Activated gamma-delta T cell treated with anti-CD3 and anti-CD28 coated beads, Interleukin-2, amount 50 U/mL, for 16 hours (primary cell): ENCODE measurements around the gene ADORA2B.
"Not testable (repeated sequence)": the region's sequence is repeated elsewhere in the genome, so short reads cannot be mapped to it uniquely, and the experiment has no call there.

Experiments used
- DNase-seq: peaks from one replicate; pipeline ENCODE4 v3.0.0-alpha.2; 2020; ENCODE audit warnings: low read depth

ADORA2B gene

DNA sequence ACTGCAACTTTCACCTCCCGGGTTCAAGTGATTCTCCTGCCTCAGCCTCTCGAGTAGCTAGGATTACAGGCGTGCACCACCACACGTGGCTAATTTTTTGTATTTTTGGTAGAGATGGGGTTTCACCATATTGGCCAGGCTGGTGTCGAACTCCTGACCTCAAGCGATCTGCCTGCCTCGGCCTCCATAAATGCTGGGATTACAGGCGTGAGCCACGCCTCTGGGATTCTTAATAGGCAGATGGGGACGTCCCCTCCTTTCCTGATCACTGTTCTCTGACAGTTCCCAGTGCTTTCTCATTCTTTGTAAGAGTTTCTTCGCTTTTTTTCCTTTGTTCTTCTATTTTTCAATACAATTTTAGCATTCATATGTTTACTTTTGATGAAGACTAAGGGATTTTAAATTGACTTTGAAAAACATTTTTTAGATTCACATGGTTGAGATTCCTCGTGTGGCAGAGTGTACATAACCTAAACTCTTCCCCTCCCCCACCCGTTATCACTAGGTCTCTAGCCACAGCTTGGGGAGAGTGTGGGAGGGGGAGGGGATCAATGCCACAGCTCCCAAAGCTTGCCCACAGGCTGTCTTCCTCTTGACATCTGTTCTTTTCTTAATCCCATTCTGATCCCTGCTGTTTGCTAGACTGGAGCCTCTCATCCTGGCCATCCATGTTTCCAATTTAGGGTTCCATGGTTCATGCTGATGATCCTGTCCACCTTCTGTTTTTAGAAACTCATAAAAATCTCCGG is 11.0 kb downstream of the ADORA2B start:
- DNase-seq: no peak

DNA sequence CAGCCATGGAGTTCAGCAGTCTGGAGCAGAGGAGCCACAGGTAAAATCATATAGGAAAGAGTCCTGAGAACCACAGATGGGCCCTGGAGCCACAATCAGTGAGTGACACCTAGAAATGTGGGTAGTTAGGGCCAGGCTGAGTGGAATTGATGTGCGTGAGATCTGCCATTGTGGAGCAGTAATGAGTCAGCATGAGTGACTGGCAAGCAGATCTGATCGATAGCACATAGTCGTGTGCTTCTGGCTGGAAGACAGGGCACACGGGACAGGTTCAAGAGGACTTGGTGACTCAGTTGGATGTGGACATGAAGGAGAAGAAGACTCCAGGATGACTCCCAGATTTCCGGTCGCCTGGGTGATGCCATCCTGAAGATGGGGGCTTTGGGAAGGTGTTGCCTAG is 12.3 kb downstream of the ADORA2B start:
- DNase-seq: no peak

DNA sequence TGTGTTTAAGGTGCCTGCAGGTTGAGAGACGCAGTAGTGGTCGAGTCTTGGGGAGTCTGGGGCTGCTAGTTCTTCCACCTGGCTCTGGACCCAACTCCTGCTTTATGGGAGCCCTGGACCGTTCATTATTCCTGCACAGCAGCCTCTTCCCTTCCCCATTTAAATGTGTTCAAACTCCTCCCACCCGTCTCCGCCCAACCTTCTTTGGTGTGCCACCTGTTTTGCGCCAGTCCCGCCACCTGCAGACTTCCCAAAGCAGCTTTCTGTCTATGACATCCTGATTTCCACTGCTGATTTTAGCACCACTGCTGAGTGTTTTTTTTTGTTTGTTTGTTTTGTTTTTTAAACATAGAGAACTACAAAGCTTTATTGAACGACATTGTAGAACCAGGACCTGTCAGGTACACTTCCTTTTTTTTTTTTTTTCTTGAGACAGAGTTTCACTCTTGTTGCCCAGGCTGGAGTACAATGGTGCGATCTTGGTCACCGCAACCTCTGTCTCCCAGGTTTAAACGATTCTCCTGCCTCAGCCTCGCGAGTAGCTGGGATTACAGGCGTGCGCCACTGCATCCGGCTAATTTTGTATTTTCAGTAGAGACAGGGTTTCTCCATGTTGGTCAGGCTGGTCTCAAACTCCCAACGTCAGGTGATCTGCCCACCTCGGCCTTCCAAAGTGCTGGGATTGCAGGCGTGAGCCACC is 12.8 kb downstream of the ADORA2B start:
- no peak for DNase-seq

DNA sequence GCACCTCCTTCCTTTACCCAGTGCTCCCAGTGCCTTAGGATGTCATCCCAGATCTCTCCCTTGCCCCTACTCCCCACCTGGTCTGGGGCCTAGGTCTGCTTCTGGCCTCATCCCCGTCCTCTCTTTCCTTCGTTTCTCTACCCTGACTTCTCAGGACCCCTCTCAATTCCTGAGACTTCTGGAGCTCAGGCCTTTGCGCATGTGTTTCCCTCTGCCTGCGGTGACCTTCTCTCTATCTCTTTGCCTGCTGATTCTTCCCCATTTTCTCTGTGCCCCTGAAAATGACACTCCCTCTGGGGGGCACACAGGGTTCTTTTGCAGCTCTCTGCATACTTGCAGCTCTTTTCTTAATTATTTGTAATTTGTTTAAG is 13.5 kb downstream of the ADORA2B start:
- DNase-seq: no peak

DNA sequence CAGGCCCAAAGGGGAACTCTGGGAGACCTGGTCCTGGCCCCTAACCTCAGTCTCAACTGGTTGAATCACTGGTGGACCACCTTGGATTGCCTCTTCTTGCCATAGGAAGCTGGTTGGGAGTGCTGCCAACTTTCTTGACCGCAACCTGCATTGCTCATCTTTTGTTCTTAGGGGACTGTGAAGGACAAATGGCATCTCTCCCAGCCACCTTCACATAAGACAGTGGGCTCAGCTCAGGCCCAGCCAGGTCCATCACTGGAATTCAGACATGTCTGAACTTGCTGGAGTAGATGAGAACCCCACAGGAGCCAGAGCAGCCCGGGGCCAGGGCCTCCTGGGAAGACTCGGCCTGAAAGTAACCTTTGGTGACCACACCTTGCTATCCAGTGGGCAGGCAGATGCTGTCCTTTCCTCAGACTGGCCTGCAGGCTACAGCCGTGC is 18.8 kb downstream of the ADORA2B start:
- no peak for DNase-seq

DNA sequence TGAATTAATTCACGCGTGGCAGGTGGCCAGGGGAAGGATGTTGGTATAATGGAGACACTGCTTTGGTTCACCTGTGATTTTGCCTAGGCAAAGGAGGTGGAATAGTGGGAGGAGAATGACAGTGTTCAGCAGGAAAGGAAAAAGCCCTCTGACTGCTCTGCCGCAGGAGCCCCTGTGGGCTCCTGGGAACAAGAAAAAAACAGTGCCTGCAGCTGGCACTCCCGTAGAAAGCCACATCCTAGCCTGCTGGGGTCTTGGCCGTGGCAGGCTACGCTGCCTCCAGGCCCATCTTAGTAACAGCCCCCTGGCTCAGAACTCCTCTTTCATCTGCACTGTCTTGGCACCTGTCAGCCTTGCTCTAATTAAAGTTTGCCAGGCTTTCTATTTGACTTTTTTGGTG is 20.6 kb downstream of the ADORA2B start:
- no peak for DNase-seq

DNA sequence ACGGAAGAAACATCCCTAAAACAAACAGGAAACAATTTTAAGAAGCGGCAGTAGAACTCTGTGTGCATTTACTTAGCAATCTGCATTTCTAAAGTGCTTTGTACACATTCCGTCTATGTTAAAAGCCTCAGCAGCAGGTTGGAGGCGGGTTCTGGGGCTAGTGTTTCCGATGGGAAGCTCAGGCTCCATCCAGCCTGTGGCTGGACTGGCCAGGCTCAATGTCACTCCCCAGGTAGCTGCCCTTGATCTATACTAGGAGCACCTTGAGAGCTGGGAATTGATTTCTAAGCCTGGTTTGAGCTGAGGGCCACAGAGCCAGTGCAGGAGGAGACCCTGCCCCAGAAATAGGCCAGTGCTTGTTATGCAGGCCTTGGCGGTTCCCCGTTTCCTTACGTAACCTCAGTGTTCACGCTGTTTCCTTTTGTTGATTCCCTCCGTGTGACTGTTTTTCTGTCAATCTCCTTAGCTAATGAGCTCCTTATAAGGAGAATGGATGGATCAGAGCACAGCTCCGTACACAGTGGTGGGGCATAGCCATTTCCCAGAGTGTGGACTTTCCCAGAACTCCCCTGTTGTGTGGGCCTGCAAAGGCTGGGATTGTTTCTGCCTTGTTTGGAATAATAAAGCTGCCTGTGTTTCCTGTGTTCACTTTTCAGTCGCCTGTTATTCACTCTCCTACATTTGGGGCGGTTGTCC is 21.4 kb downstream of the ADORA2B start:
- DNase-seq: no peak

DNA sequence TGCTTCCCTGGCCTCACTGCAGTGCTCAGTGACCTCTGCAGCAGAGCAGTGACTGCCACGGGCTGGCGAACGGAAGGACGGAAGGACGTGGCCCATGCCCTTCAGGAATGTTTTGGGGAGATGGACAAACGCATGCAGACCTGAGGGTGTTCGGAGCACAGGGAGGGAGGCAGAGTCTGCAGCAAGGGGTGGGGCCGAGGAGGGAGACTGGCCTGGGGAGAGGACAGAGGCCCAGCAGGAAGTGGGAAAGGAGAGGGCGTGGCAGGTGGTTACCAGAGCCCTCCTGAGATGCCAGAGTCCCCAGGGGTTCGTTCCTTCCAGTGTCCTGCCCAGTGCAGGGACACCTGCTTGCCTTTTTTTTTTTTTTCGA is 21.9 kb downstream of the ADORA2B start:
- no peak for DNase-seq

DNA sequence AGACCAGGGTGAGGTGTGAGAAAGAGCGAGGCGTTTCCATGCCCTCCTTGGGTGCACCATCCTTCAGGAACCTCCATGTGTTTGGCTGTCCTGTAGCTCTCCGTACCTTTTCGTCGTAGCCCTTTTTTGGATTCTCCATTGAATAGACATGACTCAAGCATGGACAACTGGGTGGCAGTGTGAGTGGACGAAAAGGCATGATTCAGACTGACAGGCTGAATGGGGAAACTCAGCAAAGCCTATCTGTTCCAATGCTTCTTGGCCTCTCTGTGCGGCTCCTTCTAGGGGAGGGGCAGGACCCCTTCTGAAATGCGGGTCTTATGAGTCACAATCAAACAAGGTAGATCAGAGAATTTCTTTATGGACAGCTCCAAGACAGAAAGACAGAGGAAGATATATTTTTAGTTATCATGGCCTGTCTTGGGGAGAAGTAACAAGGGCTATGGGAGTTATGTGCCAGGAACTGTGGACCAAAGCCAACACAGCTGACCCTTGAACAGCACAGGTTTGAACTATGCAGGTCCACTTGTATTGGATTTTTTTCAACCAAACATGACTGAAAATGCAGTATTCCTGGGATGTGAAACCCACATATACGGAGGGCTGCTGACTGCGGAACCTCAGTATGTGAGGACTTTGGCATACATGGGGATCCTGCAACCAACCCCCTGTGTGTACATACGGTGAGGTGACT is 22.9 kb downstream of the ADORA2B start:
- no peak for DNase-seq

DNA sequence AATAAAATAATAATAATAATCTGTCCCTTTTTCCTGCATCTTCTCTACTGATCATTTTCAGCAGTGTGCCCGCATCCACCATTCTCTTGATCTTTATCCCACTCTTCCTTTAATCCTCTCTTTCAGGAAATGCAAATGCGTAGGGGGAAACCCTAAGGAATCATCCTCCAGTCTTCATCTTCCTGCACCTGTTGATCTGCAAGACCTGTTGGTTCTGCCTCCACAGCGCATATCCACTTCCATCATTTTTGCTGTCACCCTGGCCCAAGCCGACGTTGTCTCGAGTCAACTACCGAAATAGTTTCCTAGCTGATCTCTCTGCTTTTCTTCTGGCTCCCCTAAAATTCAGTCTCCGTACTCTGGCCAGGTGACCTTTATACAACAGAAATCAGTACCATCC is 24.5 kb downstream of the ADORA2B start:
- no peak for DNase-seq

DNA sequence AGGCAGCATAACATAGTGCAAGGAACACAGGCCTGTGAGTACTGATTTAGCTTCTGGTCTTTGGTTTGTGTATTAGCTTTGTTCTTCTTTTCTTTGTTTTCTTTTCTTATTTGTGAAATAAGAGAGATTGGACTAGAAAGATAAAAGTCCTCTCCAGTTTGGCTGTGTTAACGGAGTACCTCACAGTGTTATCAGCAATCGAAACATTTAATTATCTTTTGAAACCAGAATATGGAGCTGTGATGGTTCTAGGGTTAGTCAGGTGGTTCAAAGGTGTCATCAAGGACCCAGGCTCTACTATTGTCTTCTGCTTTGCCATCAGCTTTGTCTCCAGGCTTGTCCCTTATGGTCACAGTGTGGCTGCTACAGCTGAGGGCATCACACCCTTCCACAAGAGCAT is 25.6 kb downstream of the ADORA2B start:
- no peak for DNase-seq

DNA sequence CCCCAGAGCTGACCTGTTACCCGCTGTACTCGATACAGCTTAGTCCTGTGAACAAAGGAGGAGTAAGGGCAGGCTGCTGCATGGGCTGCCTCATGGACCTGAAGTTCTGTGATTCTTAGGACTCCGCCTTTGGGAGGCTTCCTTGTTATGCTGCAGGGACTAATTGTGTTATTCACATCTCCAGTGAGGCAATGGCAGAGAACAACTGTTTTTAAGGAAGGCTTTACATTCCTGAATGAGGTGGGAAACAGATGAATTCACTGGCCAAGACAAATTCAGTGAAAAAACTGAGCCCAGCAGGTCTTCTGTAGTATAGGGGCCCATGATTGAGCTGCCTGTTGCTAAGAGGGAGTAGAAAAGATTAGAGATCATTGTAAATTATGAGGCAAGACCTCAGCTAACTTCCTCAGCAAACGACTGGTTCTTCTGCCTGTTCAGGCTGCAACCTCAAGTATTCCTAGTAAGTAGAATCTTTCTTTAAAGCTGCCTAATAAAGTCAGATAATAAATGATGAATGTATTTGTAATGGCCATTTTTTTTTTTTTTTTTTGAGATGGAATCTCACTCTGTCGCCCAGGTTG is 26.3 kb downstream of the ADORA2B start:
- DNase-seq: no peak

DNA sequence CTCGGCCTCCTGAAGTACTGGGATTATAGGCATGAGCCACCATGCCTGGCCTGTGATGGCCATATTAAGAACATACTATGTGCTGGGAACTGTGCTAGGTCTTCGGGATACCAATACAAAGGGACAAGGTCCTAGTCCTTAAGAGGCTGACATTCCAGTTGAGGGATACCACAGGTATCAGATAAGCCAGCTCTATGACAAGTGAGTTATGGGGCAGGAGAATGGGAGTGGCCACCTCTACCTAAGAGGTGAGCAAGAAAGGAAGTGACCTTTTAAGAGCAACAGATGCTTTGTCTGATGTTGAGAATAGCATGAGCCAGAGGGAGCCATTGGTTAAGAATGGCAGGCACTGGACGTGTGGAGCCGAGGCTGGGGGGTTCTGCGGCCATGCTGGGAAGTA is 27.0 kb downstream of the ADORA2B start:
- DNase-seq: no peak

DNA sequence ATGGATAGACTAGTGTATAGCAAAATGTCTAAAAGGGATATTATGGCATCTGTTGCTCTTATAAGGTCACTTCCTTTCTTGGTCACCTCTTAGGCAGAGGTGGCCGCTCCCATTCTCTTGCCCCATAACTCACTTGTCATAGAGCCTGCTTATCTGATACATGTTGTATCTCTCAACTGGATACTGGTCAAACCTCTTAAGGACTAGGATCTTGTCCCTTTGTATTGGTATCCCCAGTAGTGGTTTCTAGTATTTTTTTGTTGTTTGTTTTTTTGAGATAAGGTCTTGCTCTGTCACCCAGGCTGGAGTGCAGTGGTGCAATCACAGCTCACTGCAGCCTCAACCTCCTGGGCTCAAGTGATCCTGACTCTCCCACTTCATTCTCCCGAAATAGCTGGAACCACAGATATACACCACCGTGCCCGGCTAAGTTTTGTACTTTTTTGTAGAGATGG is 27.6 kb downstream of the ADORA2B start:
- DNase-seq: no peak

DNA sequence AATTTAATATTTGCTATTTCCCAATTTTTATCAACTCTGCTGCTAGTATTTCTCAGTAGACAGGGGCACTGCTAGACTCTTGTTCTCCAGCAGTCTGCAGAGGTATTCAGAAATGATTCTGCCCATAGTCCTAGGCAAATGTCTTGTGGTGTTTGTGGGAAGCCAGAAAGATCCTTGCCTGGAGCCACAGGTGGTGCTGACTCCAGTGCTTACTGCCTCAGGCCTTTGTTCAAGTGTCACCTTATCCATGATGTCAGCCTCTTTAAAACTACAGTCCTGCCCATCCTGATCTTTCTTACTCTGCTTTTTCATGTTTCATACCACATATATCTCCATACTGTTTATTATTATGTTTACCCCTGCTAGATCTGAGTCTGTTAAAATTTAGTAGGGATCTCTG is 28.1 kb downstream of the ADORA2B start:
- DNase-seq: no peak

DNA sequence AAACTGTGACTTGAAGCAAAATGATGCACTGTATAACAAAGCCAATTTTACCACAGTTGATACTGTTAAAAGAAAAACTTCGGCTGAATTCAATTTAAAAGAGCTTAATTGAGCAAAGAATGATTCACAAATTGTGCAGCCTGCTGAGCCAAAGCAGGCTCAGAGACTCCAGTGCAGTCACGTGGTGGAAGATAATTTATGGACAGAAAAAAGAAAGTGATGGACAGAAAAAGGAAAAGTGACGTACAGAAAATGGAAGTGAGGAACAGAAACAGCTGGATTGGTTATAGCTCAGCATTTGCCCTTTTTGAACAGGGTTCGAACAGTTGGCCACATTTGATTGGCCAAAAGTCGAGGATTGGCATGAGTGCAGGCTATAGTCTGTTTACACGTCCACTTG is 28.9 kb downstream of the ADORA2B start:
- no peak for DNase-seq

DNA sequence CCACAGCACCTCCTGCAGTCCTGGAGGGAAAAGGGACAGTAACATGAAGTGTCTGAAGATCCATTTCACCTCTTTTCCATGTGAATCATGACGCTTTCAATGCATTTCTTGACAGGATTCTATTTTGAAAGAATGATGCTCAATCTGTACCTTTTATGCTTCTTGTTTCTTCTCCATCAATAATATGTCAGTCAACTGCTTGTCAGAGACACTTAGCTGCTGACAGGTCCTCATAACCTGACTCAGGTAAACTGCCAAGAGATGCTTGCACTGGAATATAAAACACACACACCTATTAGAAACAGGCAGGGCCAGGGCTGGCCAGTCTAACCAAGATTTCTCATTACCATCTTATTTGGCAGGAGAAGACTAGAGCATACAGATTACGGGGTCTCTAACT is 33.0 kb downstream of the ADORA2B start:
- no peak for DNase-seq

DNA sequence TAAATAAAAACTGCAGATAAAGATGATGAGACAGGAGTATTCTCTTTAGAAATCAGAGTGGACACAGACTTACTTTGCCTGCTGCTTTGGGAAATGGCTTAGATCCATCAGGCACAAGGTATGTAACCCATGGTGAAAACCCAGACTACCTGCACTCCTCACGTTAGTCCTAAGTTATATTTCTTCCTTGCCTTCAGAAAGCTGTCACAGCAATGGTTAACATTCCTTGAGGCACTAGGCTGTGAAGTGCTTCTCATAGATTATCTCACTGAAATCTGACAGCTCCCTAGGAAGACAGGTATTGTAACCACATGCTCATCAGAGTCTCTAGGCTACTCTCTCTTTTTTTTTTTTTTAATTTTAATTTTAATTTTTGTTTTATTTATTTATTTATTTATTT is 33.7 kb downstream of the ADORA2B start:
- DNase-seq: no peak

DNA sequence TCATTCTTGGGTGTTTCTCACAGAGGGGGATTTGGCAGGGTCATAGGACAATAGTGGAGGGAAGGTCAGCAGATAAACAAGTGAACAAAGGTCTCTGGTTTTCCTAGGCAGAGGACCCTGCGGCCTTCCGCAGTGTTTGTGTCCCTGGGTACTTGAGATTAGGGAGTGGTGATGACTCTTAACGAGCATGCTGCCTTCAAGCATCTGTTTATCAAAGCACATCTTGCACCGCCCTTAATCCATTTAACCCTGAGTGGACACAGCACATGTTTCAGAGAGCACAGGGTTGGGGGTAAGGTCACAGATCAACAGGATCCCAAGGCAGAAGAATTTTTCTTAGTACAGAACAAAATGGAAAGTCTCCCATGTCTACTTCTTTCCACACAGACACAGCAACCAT is 34.1 kb downstream of the ADORA2B start:
- DNase-seq: not testable (repeated sequence)

DNA sequence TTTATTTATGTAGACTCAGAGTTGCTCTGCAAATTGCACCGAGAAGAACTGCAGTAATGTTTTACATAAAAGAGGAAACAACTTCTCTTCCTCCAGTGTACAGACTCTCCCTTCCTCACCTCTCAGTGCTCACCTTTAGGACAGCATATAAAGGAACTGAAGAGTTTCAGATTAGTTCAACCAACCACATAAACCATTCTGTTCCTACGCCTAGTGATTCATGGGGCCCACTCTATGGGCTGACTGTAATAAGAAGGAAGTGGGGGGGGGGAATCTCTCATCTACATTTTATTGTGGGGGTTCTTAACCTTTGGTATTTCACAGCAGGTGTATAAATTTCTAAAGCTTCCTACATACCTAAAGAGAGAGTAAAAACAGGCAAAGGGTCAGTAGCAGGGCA is 36.3 kb downstream of the ADORA2B start:
- DNase-seq: no peak

DNA sequence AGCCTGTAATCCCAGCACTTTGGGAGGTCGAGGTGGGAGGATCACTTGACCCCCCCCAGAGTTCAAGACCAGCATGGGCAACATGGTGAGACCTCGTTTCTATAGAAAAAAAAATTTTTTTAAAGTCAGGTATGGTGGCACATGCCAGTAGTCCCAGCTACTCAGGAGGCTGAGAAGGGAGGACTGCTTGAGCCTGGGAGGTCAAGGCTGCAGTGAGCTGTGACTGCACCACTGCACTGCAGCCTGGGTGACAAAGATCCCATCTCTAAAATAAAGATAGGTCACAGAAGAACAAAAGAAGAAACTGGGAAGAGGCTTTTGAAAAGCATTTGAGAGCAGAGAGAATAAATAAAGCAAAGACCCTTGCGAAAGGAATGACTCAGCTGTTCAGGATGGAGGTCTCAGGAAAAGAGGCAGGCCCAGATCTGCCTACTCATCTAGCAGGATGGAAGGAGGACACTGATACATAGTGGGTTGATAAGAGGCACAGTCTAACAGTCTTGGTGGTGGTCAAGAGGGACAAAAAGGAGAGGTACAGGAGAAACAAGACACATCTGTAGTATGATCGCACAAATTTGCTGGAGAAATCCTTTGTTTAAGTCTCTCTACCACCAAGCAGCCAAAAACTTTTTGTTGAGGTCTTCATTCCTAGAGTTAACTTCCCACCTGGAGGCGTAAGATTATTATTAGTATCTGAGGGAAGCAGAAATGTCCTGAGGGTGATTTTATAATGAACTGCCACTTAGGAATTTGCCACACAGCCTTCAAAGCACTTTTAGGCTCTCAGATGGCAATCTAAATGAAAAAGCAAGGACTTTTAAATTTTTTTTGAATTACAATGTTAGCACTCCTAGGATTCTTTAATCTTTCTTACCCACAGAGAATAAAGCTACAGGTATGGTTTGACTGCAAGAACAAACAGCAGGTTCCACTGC is 37.0 kb downstream of the ADORA2B start:
- no peak for DNase-seq
